ENCODE results near the gene SLC1A7. TPM values are rescaled to one million over a fixed set of nuclear protein-coding genes. Genes with fewer than 3 reads are reported as not detected.
A peak's percentile ranks its signal among the peaks of the same experiment; 100 is the strongest.

The SLC1A7 gene
- total RNA-seq, 1 experiment from 2014 or later, result 0.31 TPM

- BruUV-seq (replicated peaks), result no TSS peak
- POLR2A ChIA-PET, result interaction anchor here (0.8 kb wide), 1 partner anchor 10 kb away, joined by 6 read pairs; no protein-coding TSS in a partner anchor
These were observed 30.7 kb downstream of the SLC1A7 start for GRCh38 chr1:53111693-53112092.

GRCh38 chr1:53111073-53111556 lies 31.3 kb downstream of the SLC1A7 start:
- no peaks in the 10 kb centered on the region for H3K36me3 ChIP-seq (ENCODE audit: control insufficient read depth, insufficient read depth, low read length)
- POLR2A ChIA-PET, result no interaction called here
- ATAC-seq, result no peak
- H3K9me3 ChIP-seq (ENCODE audit: control insufficient read depth, insufficient read depth, low read depth, low read length), result no peaks in the 10 kb centered on the region
- DNase-seq (ENCODE audit: low read depth, low spot score), result no peak
- peaks cover 35% of the 10 kb centered on the region for H3K4me1 ChIP-seq (ENCODE audit: control insufficient read depth, insufficient read depth, low read length)
- CTCF ChIA-PET, result no interaction called here
- intact Hi-C loops (cut with micrococcal nuclease; ENCODE audit: unreplicated experiment) (no loop called here), in situ Hi-C loops (cut with HindIII; ENCODE audit: low pct_unique_long_range_greater_than_20kb, low sequenced_read_pairs) (no loop called here)
- H3K27me3 ChIP-seq (ENCODE audit: control insufficient read depth, insufficient read depth, low read length), result no peaks in the 10 kb centered on the region
- 0 out of 2 replicates have a peak overlapping the region, but pooled peaks have one; percentile 30 for H3K27ac ChIP-seq (ENCODE audit: low read length)
- TF ChIP-seq SIN3A (IDR thresholded peaks at IDR 0.05; ENCODE audit: borderline replicate concordance, insufficient read depth, low read depth, low read length), result no peak
- TF ChIP-seq POLR2AphosphoS5 (IDR thresholded peaks at IDR 0.05; ENCODE audit: low read depth, low read length), result no peak
- no peak for TF ChIP-seq CTCF (IDR thresholded peaks at IDR 0.05)
- TF ChIP-seq TCF7L2 (IDR thresholded peaks at IDR 0.05; ENCODE audit: low read depth, low read length), result no peak
- no peak overlapping the region for H3K4me3 ChIP-seq (ENCODE audit: low read depth in 2 of 2, low read length in 2 of 2)
- no TSS peak for BruUV-seq (replicated peaks)

More at GRCh38 chr1:53111693-53112092, 30.7 kb downstream of the SLC1A7 start:
- in situ Hi-C loops (cut with HindIII; ENCODE audit: low pct_unique_long_range_greater_than_20kb, low sequenced_read_pairs) (no loop called here), intact Hi-C loops (cut with micrococcal nuclease; ENCODE audit: unreplicated experiment) (no loop called here)
- TF ChIP-seq CTCF (IDR thresholded peaks at IDR 0.05) (no peak), REST (IDR thresholded peaks at IDR 0.05; ENCODE audit: insufficient read depth in 1 of 2, low read depth in 2 of 2, low read length in 1 of 2) (no peak), POLR2AphosphoS5 (IDR thresholded peaks at IDR 0.05; ENCODE audit: low read depth, low read length) (no peak)
- peaks cover 39% of the 10 kb centered on the region for H3K4me1 ChIP-seq (ENCODE audit: control insufficient read depth, insufficient read depth, low read length)
- DNase-seq (ENCODE audit: low read depth, low spot score) (no peak), ATAC-seq (no peak)
- CTCF ChIA-PET, result no interaction called here
- peak overlapping the region; percentile 49; the same call in 1 of the 2 replicates for H3K27ac ChIP-seq (ENCODE audit: low read length)
- H3K27me3 ChIP-seq (ENCODE audit: control insufficient read depth, insufficient read depth, low read length), result no peaks in the 10 kb centered on the region
- H3K36me3 ChIP-seq (ENCODE audit: control insufficient read depth, insufficient read depth, low read length), result no peaks in the 10 kb centered on the region
- H3K4me3 ChIP-seq (ENCODE audit: low read depth in 2 of 2, low read length in 2 of 2), result no peak overlapping the region
- H3K9me3 ChIP-seq (ENCODE audit: control insufficient read depth, insufficient read depth, low read depth, low read length), result no peaks in the 10 kb centered on the region
